GM12865 (cell line): ENCODE measurements around the gene CENPN.
A peak's percentile ranks its signal among the peaks of the same experiment; 100 is the strongest.

Experiments
- DNase-seq: peaks from one replicate; pipeline ENCODE4 v3.0.0; 2010; ENCODE audit warnings: low read depth
- H3K4me3 ChIP-seq: 2 replicates; pipeline ENCODE4 v1.5.1; 2011; ENCODE audit warnings: mild to moderate bottlenecking, low read depth, low read length, control low read depth
- CTCF ChIP-seq: IDR thresholded peaks from 2 replicates; pipeline ENCODE4 v1.5.1; 2011; ENCODE audit warnings: low read length, control low read depth, low read depth, inconsistent platforms; ENCODE audit not compliant: insufficient read depth; ENCODE audit errors: missing control alignments

Gene CENPN

GRCh38 chr16:80969114-80969484 is 37.9 kb upstream of the CENPN start:
- TF ChIP-seq CTCF = no peak
- H3K4me3 ChIP-seq = no peak overlapping the region
- no peak for DNase-seq

GRCh38 chr16:80971819-80972218 is 35.2 kb upstream of the CENPN start:
- no peak for TF ChIP-seq CTCF
- H3K4me3 ChIP-seq = no peak overlapping the region
- peak; percentile 42 for DNase-seq

- H3K4me3 ChIP-seq = no peak overlapping the region
- DNase-seq = no peak
- no peak for TF ChIP-seq CTCF
Measured at GRCh38 chr16:80972611-80973010, 34.4 kb upstream of the CENPN start.

GRCh38 chr16:80973991-80974390 is 33.0 kb upstream of the CENPN start:
- TF ChIP-seq CTCF = no peak
- no peak overlapping the region for H3K4me3 ChIP-seq
- no peak for DNase-seq

- DNase-seq = no peak
- no peak overlapping the region for H3K4me3 ChIP-seq
Measured at GRCh38 chr16:80974649-80975376, 32.2 kb upstream of the CENPN start.

GRCh38 chr16:80976946-80977345 is 30.1 kb upstream of the CENPN start:
- TF ChIP-seq CTCF = no peak
- DNase-seq = no peak
- H3K4me3 ChIP-seq = no peak overlapping the region

More at GRCh38 chr16:80974649-80975376, 32.2 kb upstream of the CENPN start:
- peak; percentile 19 for TF ChIP-seq CTCF

- no peak overlapping the region for H3K4me3 ChIP-seq
- no peak for TF ChIP-seq CTCF
- no peak for DNase-seq
Measured at GRCh38 chr16:80981103-80981502, 25.9 kb upstream of the CENPN start.
